Caco-2 (cell line): ENCODE data around the gene SLC17A2. TPM values are rescaled to one million over a fixed set of nuclear protein-coding genes. Genes with fewer than 3 reads are reported as not detected.

Experiments
- BruUV-seq: library from RNA; stranded (reverse); fragments of 400-500 nt; replicated peaks from 2 replicates; lab custom pipeline; 2021; lab: Mats Ljungman, UMichigan
- CTCF ChIA-PET: fragments of 300-600 bp; sonication (Branson Sonifier 250); formaldehyde crosslinking; loops from one replicate; lab custom pipeline; 2022; ENCODE audit warnings: antibody characterized with exemption; lab: Charles Lee
- POLR2A ChIA-PET: fragments of 300-600 bp; sonication (Branson Sonifier 250); formaldehyde crosslinking; loops from one replicate; lab custom pipeline; 2022; ENCODE audit warnings: antibody characterized with exemption; lab: Charles Lee
- DNase-seq, 2 experiments: peaks; one replicate each; pipeline versions ENCODE4 v3.0.0 to v3.0.0-alpha.2; 2020 to 2022
- H3K27me3 ChIP-seq: replicated peaks from 2 replicates; pipeline ENCODE4 v1.6.0; 2011; ENCODE audit warnings: low read length; ENCODE audit not compliant: control insufficient read depth, insufficient read depth
- H3K36me3 ChIP-seq: 2 replicates; pipeline ENCODE4 v1.5.1; 2011; ENCODE audit warnings: low read length; ENCODE audit not compliant: control insufficient read depth, insufficient read depth
- H3K4me1 ChIP-seq: fragments of 250-450 bp; sonication (Bioruptor Pico); 2 replicates; pipeline ENCODE4 v1.5.1; 2020; ENCODE audit warnings: mild to moderate bottlenecking
- H3K4me3 ChIP-seq: 2 replicates; pipeline ENCODE4 v1.5.1; 2011; ENCODE audit warnings: low read depth, mild to moderate bottlenecking, control low read depth, low read length
- H3K9me3 ChIP-seq: fragments of 250-450 bp; sonication (Bioruptor Pico); 2 replicates; pipeline ENCODE4 v1.5.1; 2020; ENCODE audit warnings: mild to moderate bottlenecking, moderate library complexity
- H3K27ac Mint-ChIP-seq: one replicate; pipeline ENCODE4 v1.8.0; 2022; ENCODE audit warnings: mixed read lengths; ENCODE audit not compliant: unreplicated experiment
- H3K27me3 Mint-ChIP-seq: one replicate; pipeline ENCODE4 v1.8.0; 2022; ENCODE audit warnings: mixed read lengths; ENCODE audit not compliant: insufficient read depth, unreplicated experiment
- H3K36me3 Mint-ChIP-seq: one replicate; pipeline ENCODE4 v1.8.0; 2022; ENCODE audit warnings: mild to moderate bottlenecking, mixed read lengths; ENCODE audit not compliant: insufficient read depth, unreplicated experiment
- H3K4me1 Mint-ChIP-seq: one replicate; pipeline ENCODE4 v1.8.0; 2022; ENCODE audit warnings: low read depth, mixed read lengths; ENCODE audit not compliant: unreplicated experiment
- H3K4me3 Mint-ChIP-seq: one replicate; pipeline ENCODE4 v1.8.0; 2022; ENCODE audit warnings: mild to moderate bottlenecking, moderate library complexity, mixed read lengths; ENCODE audit not compliant: unreplicated experiment
- H3K9me3 Mint-ChIP-seq: one replicate; pipeline ENCODE4 v1.8.0; 2022; ENCODE audit warnings: mixed read lengths; ENCODE audit not compliant: unreplicated experiment
- CTCF ChIP-seq, 2 experiments: fragments of 200-600 bp in 1 of 2; IDR thresholded peaks; 1 replicate in 1 of 2; 2 replicates in 1 of 2; pipeline versions ENCODE4 v1.5.1 to v1.8.0; 2011 to 2022; ENCODE audit warnings: antibody characterized with exemption in 1 of 2, control low read depth in 1 of 2, inconsistent platforms in 1 of 2, low read depth in 1 of 2, low read length in 1 of 2, mild to moderate bottlenecking in 1 of 2, moderate library complexity in 1 of 2; ENCODE audit not compliant: insufficient read depth in 1 of 2, severe bottlenecking in 1 of 2, unreplicated experiment in 1 of 2
- intact Hi-C: fragments of 100-400 bp; cut with micrococcal nuclease; formaldehyde crosslinking; loops from one replicate; pipeline ENCODE4 v1.10.0; 2022; ENCODE audit not compliant: unreplicated experiment
- total RNA-seq: library from RNA; stranded (reverse); gene quantifications from 2 replicates; pipeline ENCODE4 v1.2.3, GENCODE V29; 2022

The SLC17A2 gene
- total RNA-seq, 1 experiment from 2014 or later = not detected

GRCh38 chr6:25953733-25954132 lies 23.2 kb upstream of the SLC17A2 start:
- peaks cover 6% of the 10 kb centered on the region for H3K4me1 Mint-ChIP-seq
- Histone ChIP-seq H3K27me3 (no peaks in the 10 kb centered on the region), H3K36me3 (no peaks in the 10 kb centered on the region), H3K4me3 (no peak overlapping the region), H3K9me3 (peaks cover 4% of the 10 kb centered on the region; the same call in 1 of the 2 replicates), H3K4me1 (peaks cover 17% of the 10 kb centered on the region)
- H3K27me3 Mint-ChIP-seq = no peaks in the 10 kb centered on the region
- H3K36me3 Mint-ChIP-seq = no peaks in the 10 kb centered on the region
- H3K4me3 Mint-ChIP-seq = no peak overlapping the region
- no peak overlapping the region for H3K27ac Mint-ChIP-seq
- ChIA-PET POLR2A (no interaction called here), CTCF (no interaction called here)
- no peak for TF ChIP-seq CTCF (IDR thresholded peaks at IDR 0.05; ENCODE audit: insufficient read depth in 1 of 2, low read depth in 1 of 2, low read length in 1 of 2, severe bottlenecking in 1 of 2, unreplicated experiment in 1 of 2)
- intact Hi-C loops = no loop called here
- peaks cover 6% of the 10 kb centered on the region for H3K9me3 Mint-ChIP-seq
- no TSS peak for BruUV-seq
- no peak for DNase-seq

DNA sequence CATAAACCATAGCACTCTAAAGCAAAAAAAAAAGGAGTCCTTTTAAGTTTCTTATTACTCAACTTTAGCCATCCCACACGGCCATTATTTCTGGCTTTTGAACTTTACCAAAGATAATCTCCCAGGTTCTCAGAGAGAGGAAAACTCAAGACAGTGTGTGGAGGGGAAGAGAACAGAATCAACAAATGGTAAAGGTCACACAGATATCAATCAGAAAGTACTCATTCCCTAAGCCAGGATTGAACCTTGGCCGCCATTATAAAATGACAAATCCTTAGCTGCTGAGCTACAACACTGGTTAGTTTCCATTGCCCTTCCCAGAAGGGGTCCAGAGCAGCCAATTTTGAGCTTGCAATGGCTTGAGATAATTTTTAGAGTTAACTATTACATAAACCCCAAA lies 22.0 kb upstream of the SLC17A2 start:
- POLR2A ChIA-PET = no interaction called here
- DNase-seq = no peak
- Histone ChIP-seq H3K4me1 (peaks cover 17% of the 10 kb centered on the region), H3K4me3 (no peak overlapping the region), H3K36me3 (no peaks in the 10 kb centered on the region), H3K27me3 (no peaks in the 10 kb centered on the region), H3K9me3 (no peaks in the 10 kb centered on the region)
- Mint-ChIP-seq H3K4me3 (no peak overlapping the region), H3K27me3 (no peaks in the 10 kb centered on the region), H3K4me1 (peaks cover 6% of the 10 kb centered on the region), H3K9me3 (no peaks in the 10 kb centered on the region), H3K27ac (no peak overlapping the region), H3K36me3 (no peaks in the 10 kb centered on the region)
- BruUV-seq = no TSS peak
- CTCF ChIA-PET = interaction anchor here (1.5 kb wide), 1 partner anchor 164 kb away, joined by 3 read pairs; no protein-coding TSS in a partner anchor
- intact Hi-C loops = no loop called here
- TF ChIP-seq CTCF (IDR thresholded peaks at IDR 0.05; ENCODE audit: insufficient read depth in 1 of 2, low read depth in 1 of 2, low read length in 1 of 2, severe bottlenecking in 1 of 2, unreplicated experiment in 1 of 2) = no peak

GRCh38 chr6:25951296-25952032 lies 21.0 kb upstream of the SLC17A2 start:
- CTCF ChIA-PET = interaction anchor here (1.5 kb wide), 1 partner anchor 163 kb away, joined by 3 read pairs; no protein-coding TSS in a partner anchor
- POLR2A ChIA-PET = no interaction called here
- no TSS peak for BruUV-seq

More at GRCh38 chr6:25951296-25952032, 21.0 kb upstream of the SLC17A2 start:
- Mint-ChIP-seq H3K4me1 (peaks cover 6% of the 10 kb centered on the region), H3K36me3 (no peaks in the 10 kb centered on the region), H3K9me3 (no peaks in the 10 kb centered on the region), H3K4me3 (no peak overlapping the region), H3K27ac (peak overlapping the region; percentile 12), H3K27me3 (no peaks in the 10 kb centered on the region)
- Histone ChIP-seq H3K4me3 (no peak overlapping the region), H3K4me1 (peaks cover 12% of the 10 kb centered on the region), H3K27me3 (no peaks in the 10 kb centered on the region), H3K36me3 (no peaks in the 10 kb centered on the region), H3K9me3 (no peaks in the 10 kb centered on the region)
- no peak for TF ChIP-seq CTCF (IDR thresholded peaks at IDR 0.05; ENCODE audit: insufficient read depth in 1 of 2, low read depth in 1 of 2, low read length in 1 of 2, severe bottlenecking in 1 of 2, unreplicated experiment in 1 of 2)
- no peak for DNase-seq
- intact Hi-C loops = loop anchor here (2.0 kb wide), 1 partner anchor 41 kb away; no protein-coding TSS in a partner anchor
